GM12891 (cell line): ENCODE measurements around the gene GAMT.

Experiments
- DNase-seq: peaks from one replicate; pipeline ENCODE4 v3.0.0; 2011; ENCODE audit warnings: low spot score; ENCODE audit not compliant: insufficient read length
- FAIRE-seq: peaks from 2 replicates; lab custom pipeline; 2011; peaks lifted over from hg19 to GRCh38; lab: Jason Lieb, UNC
- PAX5 ChIP-seq: IDR thresholded peaks from 2 replicates; pipeline ENCODE4 v1.6.1; 2011; ENCODE audit warnings: low read length, moderate library complexity, mild to moderate bottlenecking; ENCODE audit not compliant: insufficient read depth, severe bottlenecking
- POLR2A ChIP-seq: IDR thresholded peaks from 2 replicates; pipeline ENCODE4 v1.6.1; 2011; ENCODE audit warnings: low read depth, low read length, control low read depth
- POLR2AphosphoS5 ChIP-seq: IDR thresholded peaks from 2 replicates; pipeline ENCODE4 v1.6.1; 2011; ENCODE audit warnings: low read depth, low read length, control low read depth
- POU2F2 ChIP-seq: IDR thresholded peaks from 2 replicates; pipeline ENCODE4 v1.6.1; 2011; ENCODE audit warnings: low read depth, mild to moderate bottlenecking, control low read depth, low read length, moderate library complexity
- SPI1 ChIP-seq: IDR thresholded peaks from 2 replicates; pipeline ENCODE4 v1.6.1; 2011; ENCODE audit warnings: low read depth, low read length, control low read depth
- TAF1 ChIP-seq: IDR thresholded peaks from 2 replicates; pipeline ENCODE4 v1.6.1; 2011; ENCODE audit warnings: low read depth, low read length, control low read depth

The GAMT gene

DNA sequence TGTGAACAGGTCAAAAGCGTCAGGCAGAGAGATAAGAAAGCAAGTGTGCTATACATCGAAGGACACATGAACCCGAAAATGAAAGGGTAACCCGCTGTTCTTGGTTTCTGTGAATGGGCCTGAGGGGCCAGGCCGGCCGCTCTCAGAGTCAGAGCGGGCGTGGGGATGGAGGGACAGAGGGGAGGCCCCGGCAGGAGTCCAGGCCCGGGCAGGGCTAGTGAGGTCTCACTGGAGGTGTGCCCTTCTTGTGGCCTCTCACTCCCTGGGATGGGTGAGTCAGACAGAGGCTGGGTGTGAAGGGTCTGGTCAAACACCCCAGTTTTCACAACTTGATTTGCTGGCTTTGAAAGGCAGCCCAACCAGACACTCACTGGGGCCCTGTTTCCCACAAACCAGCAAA is 35.0 kb downstream of the GAMT start:
- DNase-seq (no peak), FAIRE-seq (no peak)
- TF ChIP-seq PAX5 (no peak), POLR2A (no peak), SPI1 (no peak), TAF1 (no peak), POU2F2 (no peak), POLR2AphosphoS5 (no peak)

GRCh38 chr19:1365319-1366269 is 35.7 kb downstream of the GAMT start:
- TF ChIP-seq TAF1 = no peak
- no peak for TF ChIP-seq PAX5
- TF ChIP-seq POLR2AphosphoS5 = no peak
- FAIRE-seq = no peak
- no peak for DNase-seq

DNA sequence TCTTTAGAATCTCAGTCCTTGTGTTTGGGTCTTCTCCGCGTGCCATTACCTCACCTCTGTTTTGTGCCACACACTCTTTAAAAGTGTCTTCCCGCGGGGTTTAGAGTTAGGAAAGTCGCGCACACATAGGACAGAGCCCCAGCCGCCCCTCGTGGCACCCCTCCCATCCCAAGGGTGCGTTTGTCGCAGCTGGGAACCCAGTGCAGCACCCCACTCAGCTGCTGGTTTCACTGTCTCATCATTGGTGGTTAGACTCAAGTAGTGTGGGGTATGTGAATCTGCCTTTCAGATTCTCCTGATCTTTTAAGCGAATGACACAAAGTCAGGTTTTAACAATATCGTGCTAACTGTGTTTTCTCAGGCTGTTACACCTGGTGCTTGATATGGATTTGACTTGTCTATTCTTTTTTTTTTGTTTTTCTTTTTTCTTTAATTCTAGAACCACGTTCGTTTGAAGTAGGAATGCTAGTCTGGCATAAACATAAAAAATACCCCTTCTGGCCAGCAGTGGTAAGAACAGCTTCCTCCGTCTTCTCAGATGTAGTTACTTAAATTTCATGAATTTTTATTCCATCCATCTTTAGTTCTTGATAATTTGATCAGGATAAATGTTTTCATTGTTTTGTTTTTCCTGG is 37.2 kb downstream of the GAMT start:
- DNase-seq = no peak
- FAIRE-seq = peak; percentile 92
- no peak for TF ChIP-seq PAX5
- no peak for TF ChIP-seq POLR2AphosphoS5
- TF ChIP-seq POLR2A = no peak
- TF ChIP-seq SPI1 = no peak
- no peak for TF ChIP-seq TAF1
- TF ChIP-seq POU2F2 = no peak

DNA sequence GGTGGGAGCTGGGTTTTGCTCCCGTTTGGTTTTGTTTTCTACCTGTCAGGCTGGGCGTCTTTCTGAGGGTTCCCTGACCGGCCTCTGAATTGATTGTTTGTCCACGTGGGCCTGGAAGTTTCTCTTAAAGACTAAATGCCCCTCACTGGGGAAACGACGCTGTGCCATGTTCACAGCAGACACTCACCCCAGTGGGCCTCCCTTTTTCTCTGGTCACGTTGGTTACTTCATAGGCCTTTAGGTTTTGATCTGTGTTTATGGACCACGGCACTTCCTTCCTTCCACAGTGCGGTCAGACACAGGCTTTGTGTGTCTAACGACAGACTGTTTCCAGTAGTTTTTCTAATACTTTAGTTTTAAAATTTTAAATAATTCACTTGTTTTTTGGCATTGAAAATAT is 37.7 kb downstream of the GAMT start:
- no peak for DNase-seq
- TF ChIP-seq SPI1 (peak; percentile 54), TAF1 (no peak), PAX5 (no peak), POLR2AphosphoS5 (no peak), POLR2A (no peak), POU2F2 (no peak)
- FAIRE-seq = no peak

DNA sequence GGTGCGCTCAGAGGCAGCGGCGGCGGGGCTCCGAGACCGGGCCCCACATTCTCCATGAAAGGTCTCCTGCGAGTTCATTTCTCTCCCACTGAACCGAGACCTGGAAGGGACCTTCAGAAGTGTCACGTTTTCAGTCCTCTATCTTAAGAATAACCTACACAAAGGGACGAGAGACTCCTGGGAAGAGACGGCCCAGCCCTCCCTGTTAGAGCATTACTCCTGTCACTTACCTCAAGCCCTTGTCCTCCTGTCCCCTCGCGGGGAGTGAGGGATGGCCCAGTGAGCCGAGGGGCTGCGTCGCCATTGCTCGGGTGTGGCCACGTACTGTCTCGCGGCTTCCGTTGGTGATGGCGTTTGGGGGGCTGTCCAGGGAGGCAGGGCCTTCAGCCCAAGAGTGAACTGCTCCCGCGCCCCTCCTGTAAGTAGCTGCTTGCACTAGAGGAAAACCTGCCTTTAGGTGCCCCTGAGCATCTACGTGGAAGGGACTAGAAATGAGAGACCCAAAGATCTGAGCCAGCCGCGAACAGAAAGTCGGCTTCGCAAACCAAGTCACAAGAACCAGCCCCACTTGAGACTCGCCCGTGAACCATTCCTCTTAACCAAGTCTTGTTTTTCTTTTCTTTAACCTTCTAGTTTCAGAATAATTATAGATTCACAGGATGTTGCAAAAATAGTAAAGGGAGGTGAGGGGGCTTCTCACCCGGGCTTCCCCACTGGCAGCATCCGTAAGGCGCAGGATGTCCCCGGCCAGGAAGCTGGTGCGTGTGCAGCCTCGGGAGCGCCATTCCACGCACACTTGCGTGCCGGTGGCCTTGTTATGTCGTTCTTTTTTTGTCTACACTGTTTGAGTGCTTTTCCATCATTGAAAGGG is 38.7 kb downstream of the GAMT start:
- DNase-seq = no peak
- no peak for TF ChIP-seq POLR2AphosphoS5
- TF ChIP-seq POLR2A = no peak
- TF ChIP-seq TAF1 = no peak
- no peak for TF ChIP-seq PAX5
- no peak for TF ChIP-seq POU2F2
- TF ChIP-seq SPI1 = no peak

GRCh38 chr19:1361601-1362386 is 39.5 kb downstream of the GAMT start:
- FAIRE-seq (peak; percentile 66), DNase-seq (no peak)
- TF ChIP-seq SPI1 (no peak), PAX5 (no peak), POU2F2 (no peak), POLR2A (no peak), POLR2AphosphoS5 (no peak), TAF1 (no peak)

More for the DNA sequence above, 38.7 kb downstream of the GAMT start:
- FAIRE-seq = no peak

DNA sequence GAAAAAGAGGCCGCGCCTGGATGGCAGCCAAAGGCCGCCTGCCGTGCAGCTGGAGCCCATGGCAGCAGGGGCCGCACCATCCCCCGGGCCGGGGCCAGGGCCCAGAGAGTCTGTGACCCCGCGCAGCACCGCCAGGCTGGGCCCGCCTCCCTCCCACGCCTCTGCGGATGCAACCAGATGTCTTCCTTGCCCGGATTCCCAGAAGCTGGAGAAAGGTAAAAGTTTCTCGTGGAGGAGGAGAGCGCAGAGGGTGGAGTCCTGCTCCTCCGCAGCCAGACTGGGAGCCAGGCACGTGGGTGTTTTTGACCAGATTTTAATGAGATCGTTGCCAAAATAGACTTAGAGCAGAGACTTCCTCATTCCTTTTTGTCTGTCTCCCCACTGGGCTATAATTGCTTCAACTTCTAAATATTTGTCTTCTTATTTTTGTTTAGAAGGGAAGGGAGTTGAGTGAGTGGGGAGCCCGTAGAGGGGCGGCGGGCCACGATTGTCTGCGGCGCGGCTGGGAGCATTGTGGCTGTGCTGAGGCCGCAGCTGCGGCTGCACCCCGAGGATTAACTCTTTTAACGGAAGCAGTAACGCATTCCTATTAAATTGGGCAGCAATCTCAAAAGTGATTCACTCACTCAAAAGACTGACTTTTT is 40.4 kb downstream of the GAMT start:
- TF ChIP-seq TAF1 = no peak
- no peak for TF ChIP-seq POU2F2
- peak; percentile 50 for TF ChIP-seq SPI1
- no peak for TF ChIP-seq POLR2A
- no peak for TF ChIP-seq POLR2AphosphoS5
- DNase-seq (no peak), FAIRE-seq (no peak)

DNA sequence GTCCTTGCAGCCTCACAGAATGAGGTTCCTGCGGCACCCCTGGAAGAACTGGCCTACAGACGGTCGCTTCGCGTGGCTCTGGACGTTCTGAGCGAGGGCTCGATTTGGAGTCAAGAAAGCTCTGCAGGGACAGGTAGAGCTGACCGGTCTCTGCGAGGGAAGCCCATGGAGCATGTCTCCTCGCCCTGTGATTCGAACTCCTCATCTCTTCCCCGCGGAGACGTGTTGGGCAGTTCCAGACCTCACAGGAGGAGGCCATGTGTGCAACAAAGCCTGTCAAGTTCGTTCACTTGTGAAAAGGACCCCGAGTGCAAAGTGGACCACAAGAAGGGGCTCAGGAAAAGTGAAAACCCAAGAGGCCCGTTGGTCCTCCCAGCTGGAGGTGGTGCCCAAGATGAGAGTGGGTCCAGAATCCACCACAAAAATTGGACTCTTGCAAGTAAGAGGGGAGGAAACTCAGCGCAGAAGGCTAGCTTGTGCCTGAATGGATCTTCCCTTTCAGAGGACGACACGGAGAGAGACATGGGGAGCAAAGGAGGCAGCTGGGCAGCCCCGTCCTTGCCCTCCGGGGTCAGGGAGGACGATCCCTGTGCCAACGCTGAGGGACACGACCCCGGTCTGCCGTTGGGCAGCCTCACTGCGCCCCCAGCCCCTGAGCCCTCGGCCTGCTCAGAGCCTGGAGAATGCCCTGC is 41.1 kb downstream of the GAMT start:
- no peak for FAIRE-seq

More for the DNA sequence above, 41.1 kb downstream of the GAMT start:
- no peak for TF ChIP-seq SPI1
- no peak for TF ChIP-seq TAF1
- TF ChIP-seq POLR2AphosphoS5 = no peak
- TF ChIP-seq POLR2A = no peak
- TF ChIP-seq POU2F2 = no peak
- no peak for TF ChIP-seq PAX5
- no peak for DNase-seq
